ENCODE measurements around the gene PPP1R7. TPM values are rescaled to one million over a fixed set of nuclear protein-coding genes. Genes with fewer than 3 reads are reported as not detected.
A peak's percentile ranks its signal among the peaks of the same experiment; 100 is the strongest.

Gene PPP1R7
- total RNA-seq: 10 to 100 TPM; 48.5 to 52.7 TPM
- polyA plus RNA-seq (2013, experiment 1 of 2): 54.8 TPM
- 59.1 TPM for polyA plus RNA-seq (2013, experiment 2 of 2)
- long read RNA-seq, experiment 1, transcript PPP1R7-201 (10 exons, 2,386 nt): major isoform, 5 of 30 reads
- long read RNA-seq, experiment 1, partial matches to known transcripts: 17 of 30 reads
- long read RNA-seq, experiment 1, other reads (novel, unspliced or antisense): 3 of 30 reads
- long read RNA-seq, experiment 2, transcript PPP1R7-201 (10 exons, 2,386 nt): major isoform, 34 of 65 reads
- long read RNA-seq, experiment 2, transcript PPP1R7-206 (9 exons, 965 nt): minor isoform, 13 of 65 reads
- long read RNA-seq, experiment 2, partial matches to known transcripts: 7 of 65 reads
- long read RNA-seq, experiment 2, other reads (novel, unspliced or antisense): 6 of 65 reads
- long read RNA-seq, experiment 3, transcript PPP1R7-206 (9 exons, 965 nt): minor isoform, 23 of 102 reads
- long read RNA-seq, experiment 3, transcript PPP1R7-201 (10 exons, 2,386 nt): major isoform, 51 of 102 reads
- long read RNA-seq, experiment 3, partial matches to known transcripts: 6 of 102 reads
- long read RNA-seq, experiment 3, other reads (novel, unspliced or antisense): 16 of 102 reads
- long read RNA-seq, experiment 4, transcript PPP1R7-201 (10 exons, 2,386 nt): major isoform, 124 of 266 reads
- long read RNA-seq, experiment 4, transcript PPP1R7-209 (9 exons, 959 nt): minor isoform, 10 of 266 reads
- long read RNA-seq, experiment 4, transcript PPP1R7-206 (9 exons, 965 nt): minor isoform, 43 of 266 reads
- long read RNA-seq, experiment 4, partial matches to known transcripts: 60 of 266 reads
- long read RNA-seq, experiment 4, other reads (novel, unspliced or antisense): 20 of 266 reads

DNA sequence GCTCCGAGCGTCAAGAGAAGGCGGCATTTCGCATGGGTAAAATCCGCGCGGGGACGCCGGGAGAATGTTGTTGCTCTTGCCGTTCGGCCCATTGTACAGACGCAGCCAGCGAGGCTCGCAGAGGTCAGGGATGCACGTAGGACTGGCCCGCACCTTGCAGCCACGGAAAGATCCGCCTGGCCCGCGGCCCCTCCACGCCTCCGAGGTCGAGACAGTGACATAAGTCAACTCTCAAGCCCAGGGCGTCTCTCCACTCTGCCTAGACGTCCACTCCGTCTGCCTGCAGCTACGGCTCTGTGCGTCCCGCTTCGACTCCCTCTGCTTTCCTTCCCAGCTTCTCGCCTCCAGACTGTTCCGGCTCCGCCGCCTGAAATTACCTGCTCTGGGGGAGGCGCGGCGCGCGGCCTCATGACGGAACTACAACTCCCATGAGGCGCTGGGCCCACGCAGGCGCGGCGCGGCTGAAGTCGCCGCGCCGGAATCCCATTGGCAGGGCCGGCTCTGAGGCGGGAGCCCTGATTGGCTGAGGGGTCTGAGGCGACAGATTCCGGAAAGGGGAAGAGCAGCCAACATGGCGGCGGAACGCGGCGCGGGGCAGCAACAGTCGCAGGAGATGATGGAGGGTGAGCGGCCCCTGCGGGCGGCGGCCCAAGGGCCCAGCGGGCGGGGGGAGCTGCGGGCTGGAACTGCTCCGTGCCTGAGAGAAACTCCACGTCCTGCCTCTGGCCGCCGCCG, at the start of gene PPP1R7:
Gene PPP1R7, plus strand, starts transcription at position 543 of the 735 bp plus-strand sequence. Its CDS starts 29 bp downstream, at position 572.
- Mint-ChIP-seq H3K4me3 (peak within 1 kb of the TSS; percentile 89), H3K36me3 (ENCODE audit: low read depth) (peaks cover 10% of the 10 kb centered on the region), H3K4me1 (peaks cover 18% of the 10 kb centered on the region), H3K27ac (peak within 1 kb of the TSS; percentile 94), H3K9me3 (no peaks in the 10 kb centered on the region), H3K27me3 (ENCODE audit: insufficient read depth) (peaks cover 2% of the 10 kb centered on the region)
- Histone ChIP-seq H3K36me3 (ENCODE audit: control insufficient read depth, insufficient read depth, low read length) (peaks cover 4% of the 10 kb centered on the region), H3K9me3 (ENCODE audit: control insufficient read depth, low read length) (no peaks in the 10 kb centered on the region), H3K4me3 (ENCODE audit: low read length) (peak within 1 kb of the TSS; percentile 92), H3K27ac (ENCODE audit: low read depth, low read length) (no peak within 1 kb of the TSS), H3K4me1 (ENCODE audit: control insufficient read depth, insufficient read depth, low read length) (no peaks in the 10 kb centered on the region), H3K27me3 (ENCODE audit: control insufficient read depth, insufficient read depth, low read length, poor library complexity, severe bottlenecking) (peaks cover 5% of the 10 kb centered on the region), H3K9ac (ENCODE audit: extremely low read depth, low read length, poor library complexity, severe bottlenecking) (peak within 1 kb of the TSS; percentile 69)
- no peak for TF ChIP-seq CTCF (conservative IDR thresholded peaks at IDR 0.05)
- 0% methylated on average over 34 to 73 of the region's 73 CpGs for WGBS, 2 experiments (ENCODE audit: insufficient coverage in 1 of 2, insufficient read length in 1 of 2)
- peak; percentile 99 for DNase-seq

DNA sequence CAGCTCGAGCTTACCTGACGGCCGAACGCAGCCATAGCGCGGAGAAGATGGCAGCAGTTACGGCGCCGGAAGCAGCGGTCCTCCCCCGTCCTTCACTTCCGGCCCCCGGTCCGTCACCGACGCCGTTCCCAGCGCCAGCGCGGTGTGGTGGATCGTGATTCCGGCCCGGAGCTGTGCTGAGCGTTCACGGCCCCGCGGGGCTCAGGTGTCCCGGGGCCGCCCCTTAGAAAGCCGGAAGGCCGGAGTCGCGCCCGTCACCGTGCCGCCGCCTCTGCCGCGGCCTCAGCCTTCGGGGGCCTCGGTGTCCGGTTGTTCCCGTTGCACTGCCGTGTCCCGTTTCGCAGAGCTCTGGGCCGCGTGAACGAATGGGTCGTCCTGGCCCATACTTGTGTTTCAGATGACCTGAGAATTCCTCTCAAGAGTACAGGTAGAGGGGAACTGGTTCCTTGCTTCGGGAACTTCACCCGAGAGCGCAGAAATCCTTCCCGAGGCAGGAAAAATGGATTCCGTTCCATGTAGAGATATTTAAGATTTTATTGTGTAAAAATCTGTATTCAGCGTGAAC, 47.9 kb upstream of the PPP1R7 start, which contains the start of gene MTERF4:
Gene MTERF4, minus strand, starts transcription at position 49 of the 565 bp plus-strand sequence. Its CDS starts 14 bp downstream, at position 35.
- Mint-ChIP-seq H3K27ac (peak within 1 kb of the TSS; percentile 96), H3K9me3 (no peaks in the 10 kb centered on the region), H3K36me3 (ENCODE audit: low read depth) (peaks cover 28% of the 10 kb centered on the region), H3K4me1 (peaks cover 13% of the 10 kb centered on the region), H3K27me3 (ENCODE audit: insufficient read depth) (no peaks in the 10 kb centered on the region), H3K4me3 (peak within 1 kb of the TSS; percentile 85)
- DNase-seq: peak; percentile 94
- peaks cover 27% of the 10 kb centered on the region for H3K36me3 ChIP-seq (ENCODE audit: control insufficient read depth, insufficient read depth, low read length)
- TF ChIP-seq CTCF (conservative IDR thresholded peaks at IDR 0.05): no peak
- WGBS, 2 experiments (ENCODE audit: insufficient coverage in 1 of 2, insufficient read length in 1 of 2): 0% methylated on average over 18 to 56 of the region's 56 CpGs
- peak within 1 kb of the TSS; percentile 89 for H3K9ac ChIP-seq (ENCODE audit: extremely low read depth, low read length, poor library complexity, severe bottlenecking)
- no peaks in the 10 kb centered on the region for H3K27me3 ChIP-seq (ENCODE audit: control insufficient read depth, insufficient read depth, low read length, poor library complexity, severe bottlenecking)
- no peaks in the 10 kb centered on the region for H3K9me3 ChIP-seq (ENCODE audit: control insufficient read depth, low read length)
- no peaks in the 10 kb centered on the region for H3K4me1 ChIP-seq (ENCODE audit: control insufficient read depth, insufficient read depth, low read length)
- peak within 1 kb of the TSS; percentile 94 for H3K4me3 ChIP-seq (ENCODE audit: low read length)
- H3K27ac ChIP-seq (ENCODE audit: low read depth, low read length): peak within 1 kb of the TSS; percentile 74

All from endodermal cell (in vitro differentiated cells).